HepG2 (cell line): ENCODE measurements around the gene BTG3. TPM values are rescaled to one million over a fixed set of nuclear protein-coding genes. Genes with fewer than 3 reads are reported as not detected.
A peak's percentile ranks its signal among the peaks of the same experiment; 100 is the strongest.

ENCODE experiments used
- AKNA ChIP-seq: sonication (generic); formaldehyde crosslinking; IDR thresholded peaks from 2 replicates; pipeline ENCODE4 v1.4.0; 2020; ENCODE audit warnings: missing genetic modification reagents, borderline replicate concordance
- CBX2 ChIP-seq, 2 experiments: fragments of 200-600 bp in 1 of 2; sonication (generic); formaldehyde crosslinking in 1 of 2; IDR thresholded peaks; 2 replicates each; pipeline versions ENCODE4 v1.7.0 to v1.8.1; 2018 to 2022; ENCODE audit warnings: low read depth in 2 of 2, low read length in 1 of 2, mild to moderate bottlenecking in 1 of 2, missing genetic modification reagents in 1 of 2
- FOXK2 ChIP-seq: fragments of 450-650 bp; IDR thresholded peaks from 2 replicates; pipeline ENCODE4 v1.6.1; 2016
- HCFC1 ChIP-seq: fragments of 150-350 bp; IDR thresholded peaks from 2 replicates; pipeline ENCODE4 v1.6.1; 2014; ENCODE audit warnings: low read depth, low read length
- HNRNPK ChIP-seq: fragments of 200-400 bp; formaldehyde crosslinking; IDR thresholded peaks from 2 replicates; pipeline ENCODE4 v1.6.1; 2018; ENCODE audit warnings: low read length, low read depth, moderate library complexity, mild to moderate bottlenecking; ENCODE audit not compliant: poor library complexity, severe bottlenecking
- NFRKB ChIP-seq: fragments of 450-650 bp; IDR thresholded peaks from 2 replicates; pipeline ENCODE4 v1.6.1; 2017
- NPAS2 ChIP-seq: sonication (generic); formaldehyde crosslinking; IDR thresholded peaks from 2 replicates; pipeline ENCODE4 v1.8.0; 2022; ENCODE audit warnings: mild to moderate bottlenecking, missing genetic modification reagents, borderline replicate concordance
- POLR2G ChIP-seq: fragments of 200-400 bp; formaldehyde crosslinking; IDR thresholded peaks from 2 replicates; pipeline ENCODE4 v1.6.1; 2018; ENCODE audit warnings: mild to moderate bottlenecking, low read depth, low read length, moderate library complexity
- SATB2 ChIP-seq: sonication (generic); formaldehyde crosslinking; IDR thresholded peaks from 2 replicates; pipeline ENCODE4 v1.5.0; 2020; ENCODE audit warnings: missing genetic modification reagents
- SKIL ChIP-seq: sonication (generic); formaldehyde crosslinking; IDR thresholded peaks from 2 replicates; pipeline ENCODE4 v1.8.0; 2022; ENCODE audit warnings: missing genetic modification reagents, mild to moderate bottlenecking, moderate library complexity, borderline replicate concordance
- SP2 ChIP-seq: sonication (generic); formaldehyde crosslinking; IDR thresholded peaks from 2 replicates; pipeline ENCODE4 v1.5.1; 2020; ENCODE audit warnings: mild to moderate bottlenecking, missing genetic modification reagents
- STAT6 ChIP-seq: sonication (generic); formaldehyde crosslinking; IDR thresholded peaks from 2 replicates; pipeline ENCODE4 v1.4.0; 2020; ENCODE audit warnings: missing genetic modification reagents, mild to moderate bottlenecking, borderline replicate concordance
- ZBTB4 ChIP-seq: sonication (generic); formaldehyde crosslinking; IDR thresholded peaks from 2 replicates; pipeline ENCODE4 v1.4.0; 2020; ENCODE audit warnings: missing genetic modification reagents, mild to moderate bottlenecking, borderline replicate concordance
- ZNF576 ChIP-seq: sonication (generic); formaldehyde crosslinking; IDR thresholded peaks from 2 replicates; pipeline ENCODE4 v1.4.0; 2020; ENCODE audit warnings: mild to moderate bottlenecking, missing genetic modification reagents
- polyA plus RNA-seq, 8 experiments: library from polyadenylated mRNA; depleted of rRNA in 3 of 8; stranded (reverse) in 7 of 8; unstranded in 1 of 8; fragments of >200 nt; fragmentation: Illumina TruSeq in 4 of 8; extraction: Trizol in 4 of 8; gene quantifications; 2 replicates each; pipeline versions ENCODE4 v1.2.1 to v1.2.3, GENCODE V29; 2011 to 2016; ENCODE audit warnings: low read depth in 4 of 8, missing spikeins in 1 of 8, mixed read lengths in 1 of 8; ENCODE audit not compliant: insufficient read depth in 1 of 8
- total RNA-seq, 5 experiments: library from RNA; depleted of rRNA; stranded (reverse); fragments of >200 nt; fragmentation: Illumina TruSeq; extraction: Trizol; gene quantifications; 2 replicates each; pipeline ENCODE4 v1.2.3, GENCODE V29; 2016; ENCODE audit warnings: low read depth in 1 of 5

BTG3 gene
- total and polyA plus RNA-seq, 2 of the 13 experiments (the other 11 are each of a cell fraction or from before 2014, with no cell fraction given): 13.9 to 27.4 TPM

GRCh38 chr21:17612565-17613241, at the start of gene BTG3 (continued):
- TF ChIP-seq SKIL (CRISPR knock-in tag) (0 out of 2 replicates have a peak, but pooled peaks have one; percentile 11), HCFC1 (no peak), NPAS2 (CRISPR knock-in tag) (no peak), CBX2 (IDR thresholded peaks at IDR 0.05; ENCODE audit: low read depth, low read length) (no peak), CBX2 (CRISPR knock-in tag; IDR thresholded peaks at IDR 0.05; ENCODE audit: low read depth) (no peak), ZBTB4 (no peak), HNRNPK (peak; percentile 42), NFRKB (no peak), AKNA (CRISPR knock-in tag) (no peak), SATB2 (0 out of 2 replicates have a peak, but pooled peaks have one; percentile 41), SP2 (CRISPR knock-in tag) (no peak), POLR2G (peak; percentile 78), FOXK2 (no peak), STAT6 (CRISPR knock-in tag) (no peak), ZNF576 (CRISPR knock-in tag) (no peak)
